HG02840 (cell line): Measurements from ENCODE around the gene SERINC5.

Experiments
- ATAC-seq: cut with Tn5 transposase; IDR thresholded peaks from one replicate; pipeline ENCODE4 v1.9.1; 2021; ENCODE audit warnings: mild to moderate bottlenecking, moderate library complexity, moderate number of reproducible peaks; ENCODE audit not compliant: unreplicated experiment, low FRiP score

Gene SERINC5

DNA sequence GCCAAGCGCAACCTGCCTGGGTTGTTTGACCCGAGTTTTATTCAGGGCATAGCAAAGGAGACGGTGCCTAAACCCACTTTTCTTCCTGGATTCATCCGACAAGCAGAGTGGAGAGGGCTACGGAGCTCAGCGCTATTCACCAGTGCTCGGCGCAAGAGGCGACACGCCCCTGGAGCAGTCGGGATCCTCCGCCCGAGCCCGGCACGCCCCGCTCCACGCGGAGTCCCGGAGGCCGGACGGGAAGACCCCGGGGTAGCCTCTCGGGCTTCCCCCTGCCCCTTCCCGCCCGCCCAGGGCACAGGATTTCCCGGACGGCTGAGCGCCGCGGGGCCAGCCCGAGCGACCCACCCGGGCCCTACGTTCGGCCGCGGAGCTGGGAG, 427 bp downstream of the SERINC5 start:
- ATAC-seq: peak; percentile 43

DNA sequence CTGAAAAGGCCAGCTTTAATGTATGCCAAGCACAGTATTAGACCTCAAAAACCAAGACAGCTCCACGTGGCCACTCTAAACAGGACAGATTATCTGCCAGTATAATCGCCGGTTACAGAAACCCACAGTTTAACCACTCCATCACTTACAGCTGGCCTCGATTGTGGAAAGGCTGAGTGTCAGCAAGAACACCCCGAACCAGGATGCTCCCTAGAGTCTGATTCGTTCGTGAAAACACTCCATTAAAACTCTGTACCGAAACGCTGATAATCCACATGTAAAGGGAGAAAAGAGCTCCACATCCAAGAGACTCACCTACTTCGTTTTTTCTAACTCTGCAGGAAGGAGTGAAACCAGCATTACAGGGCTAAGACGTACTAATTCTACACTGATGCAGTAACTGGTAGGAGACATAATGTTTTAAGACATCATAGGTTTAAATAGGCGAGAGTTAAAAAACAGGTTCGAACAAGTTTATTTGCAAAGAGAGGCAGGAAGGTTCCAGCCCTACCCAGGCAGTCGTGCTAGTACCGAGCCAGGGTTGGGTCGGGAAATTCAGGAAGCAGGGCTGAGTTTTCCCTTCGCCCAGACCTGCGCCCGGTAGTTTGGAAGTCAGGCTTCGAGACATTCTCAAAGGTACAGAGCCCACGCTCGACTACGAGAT, 949 bp downstream of the SERINC5 start:
- ATAC-seq: peak; percentile 1

DNA sequence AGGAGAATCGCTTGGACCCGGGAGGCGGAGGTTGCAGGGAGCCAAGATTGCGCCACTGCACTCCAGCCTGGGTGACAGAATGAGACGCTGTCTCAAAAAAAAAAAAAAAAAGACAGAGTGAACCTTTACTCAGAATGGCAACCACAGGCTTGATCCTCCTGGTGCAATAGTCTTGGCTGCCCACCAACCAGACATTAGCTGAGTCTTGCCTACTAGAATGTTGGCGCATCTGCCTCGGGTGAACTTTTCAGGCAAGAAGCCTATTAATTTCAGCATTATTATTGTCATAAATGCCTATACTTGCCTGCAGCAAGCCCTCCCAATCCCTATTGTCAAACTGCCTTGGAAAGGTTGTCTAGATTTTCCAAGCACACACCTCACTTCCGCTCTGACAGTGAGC, 4.2 kb downstream of the SERINC5 start:
- no peak for ATAC-seq

DNA sequence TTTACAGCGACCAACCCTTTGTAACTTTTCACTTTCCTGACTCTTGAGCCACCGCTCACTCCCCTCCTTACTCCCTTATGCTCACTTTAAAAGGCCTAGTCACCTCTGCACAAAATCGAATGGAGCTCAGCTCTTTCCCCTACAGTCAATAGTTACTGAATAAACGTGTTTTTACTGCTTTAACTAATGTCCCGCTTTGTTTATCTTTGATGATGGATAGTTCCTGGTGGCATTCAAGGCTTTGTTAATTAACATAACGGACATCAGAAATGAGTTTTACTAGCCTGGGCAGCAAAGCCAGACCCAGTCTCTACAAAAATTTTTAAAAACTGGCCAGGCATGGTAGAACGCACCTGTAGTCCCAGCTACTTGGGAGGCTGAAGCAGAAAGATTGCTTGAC, 5.0 kb downstream of the SERINC5 start:
- ATAC-seq: no peak

DNA sequence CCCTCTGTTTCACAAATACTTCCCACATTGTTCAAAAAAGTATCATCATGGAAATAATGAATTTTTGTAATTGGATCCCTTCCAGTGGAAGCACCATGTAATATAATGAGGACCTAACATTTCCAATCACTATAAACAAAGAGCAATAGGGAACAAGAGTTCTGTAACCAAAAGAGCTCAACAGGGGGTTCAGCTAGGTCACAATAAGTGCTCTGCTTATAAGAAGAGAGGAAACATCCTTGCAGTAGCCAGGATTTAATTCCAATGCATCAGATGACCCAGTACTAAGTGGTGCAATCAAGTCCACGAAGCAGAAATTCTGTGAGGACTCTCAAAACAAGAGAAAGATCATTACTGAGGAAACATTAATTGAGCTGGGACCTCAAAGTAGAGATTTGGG, 5.9 kb downstream of the SERINC5 start:
- ATAC-seq: no peak

DNA sequence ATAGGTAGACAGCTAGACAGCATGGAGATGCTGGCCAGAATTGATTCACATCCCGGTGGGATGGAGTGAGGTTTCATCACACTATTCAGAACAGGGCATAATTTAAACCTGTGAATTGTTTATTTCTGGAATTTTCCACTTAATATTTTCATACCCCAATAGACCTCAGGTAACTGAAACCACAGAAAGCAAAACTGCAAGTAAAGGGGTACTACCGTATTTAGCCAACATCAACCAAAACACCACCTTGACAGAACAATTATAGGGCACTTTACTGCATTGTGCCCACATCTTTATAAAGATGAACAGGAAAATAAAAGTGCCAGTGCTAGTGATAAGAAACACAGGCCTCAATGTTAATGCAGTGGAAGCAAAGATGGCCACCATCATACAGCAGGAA, 7.5 kb downstream of the SERINC5 start:
- ATAC-seq: no peak

DNA sequence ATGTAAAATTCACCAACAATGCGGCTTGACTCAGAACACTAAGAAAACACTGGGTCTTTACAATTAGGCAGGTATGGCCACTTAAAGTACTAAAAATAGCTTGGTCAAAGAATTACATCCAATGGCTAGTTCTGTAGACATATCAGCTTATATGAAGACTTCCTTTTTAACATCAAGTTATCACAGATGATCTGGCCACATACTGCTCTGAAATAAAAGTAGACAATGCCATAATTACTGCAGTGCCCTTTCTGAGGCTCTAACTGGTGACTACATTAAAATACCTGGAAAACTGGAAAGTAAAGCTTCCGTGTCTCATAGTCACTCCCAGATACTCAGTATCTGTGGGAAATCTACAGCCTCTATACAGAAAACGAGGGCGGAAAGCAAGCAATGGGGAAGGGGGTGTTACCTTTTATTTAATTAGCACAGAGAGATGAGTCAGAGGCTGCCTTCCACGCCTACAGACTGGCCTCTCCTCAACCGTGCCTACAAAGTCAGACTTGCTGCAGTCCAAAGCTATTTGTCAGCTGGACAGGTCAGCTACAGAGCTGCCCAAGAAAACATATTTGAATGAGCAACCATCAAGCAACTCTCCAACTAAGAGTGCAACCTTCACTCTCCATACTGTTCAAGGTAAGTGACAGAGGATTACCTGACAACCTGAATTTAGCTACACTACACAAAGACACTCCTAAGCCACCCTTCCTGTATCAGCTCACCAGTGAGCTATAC, 8.7 kb downstream of the SERINC5 start:
- ATAC-seq: peak; percentile 88

DNA sequence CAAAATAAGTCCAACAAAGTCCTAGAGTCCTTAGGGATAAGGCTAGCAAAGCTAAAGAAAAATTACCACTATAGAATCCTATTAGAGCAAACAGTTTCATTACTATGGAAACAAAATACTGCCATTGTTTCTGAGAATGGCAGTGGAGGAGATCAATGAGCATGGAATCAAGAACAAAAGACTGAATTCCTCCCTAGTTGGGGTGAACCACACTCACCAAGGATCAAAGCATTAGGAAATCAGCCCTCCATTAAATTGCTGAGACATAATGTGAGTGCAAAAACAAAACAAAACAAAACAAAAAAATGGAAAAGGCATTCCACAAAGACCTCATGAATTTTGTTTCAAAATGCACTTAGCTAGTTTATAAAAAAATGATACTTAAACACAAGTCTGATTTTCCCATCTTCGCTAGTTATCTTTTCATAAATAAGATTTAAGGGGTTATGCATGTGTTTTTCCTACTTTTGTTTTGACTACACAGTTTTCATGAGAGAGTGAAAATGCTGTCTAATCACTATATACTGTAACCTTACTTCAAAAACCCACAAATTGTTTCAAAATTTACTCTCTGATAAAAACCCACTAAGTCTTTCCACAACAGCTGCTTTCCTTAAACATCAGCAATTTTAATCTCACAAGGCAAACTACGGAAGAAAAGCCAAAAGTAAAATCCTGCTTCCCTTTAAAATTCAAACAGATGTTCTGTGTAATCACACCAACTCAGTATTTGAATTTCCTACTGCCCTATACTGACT, 9.7 kb downstream of the SERINC5 start:
- no peak for ATAC-seq

DNA sequence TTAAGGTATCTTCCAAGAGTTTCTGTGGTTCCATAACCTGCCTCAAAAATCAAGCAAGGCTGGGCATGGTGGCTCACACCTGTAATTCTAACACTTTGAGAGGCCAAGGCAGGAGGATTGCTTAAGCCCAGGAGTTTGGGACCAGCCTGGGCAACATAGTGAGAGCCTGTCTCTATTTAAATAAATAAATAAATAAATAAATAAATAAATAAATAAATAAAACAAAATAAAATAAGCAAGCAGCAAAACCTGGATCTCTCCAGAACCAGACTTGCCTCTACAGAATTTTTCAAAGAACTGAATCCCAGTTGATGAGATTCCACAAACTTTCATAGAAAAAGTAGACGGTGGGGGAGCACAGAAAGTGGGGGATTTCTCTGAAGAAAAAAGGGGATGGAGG, 12.3 kb downstream of the SERINC5 start:
- no peak for ATAC-seq

DNA sequence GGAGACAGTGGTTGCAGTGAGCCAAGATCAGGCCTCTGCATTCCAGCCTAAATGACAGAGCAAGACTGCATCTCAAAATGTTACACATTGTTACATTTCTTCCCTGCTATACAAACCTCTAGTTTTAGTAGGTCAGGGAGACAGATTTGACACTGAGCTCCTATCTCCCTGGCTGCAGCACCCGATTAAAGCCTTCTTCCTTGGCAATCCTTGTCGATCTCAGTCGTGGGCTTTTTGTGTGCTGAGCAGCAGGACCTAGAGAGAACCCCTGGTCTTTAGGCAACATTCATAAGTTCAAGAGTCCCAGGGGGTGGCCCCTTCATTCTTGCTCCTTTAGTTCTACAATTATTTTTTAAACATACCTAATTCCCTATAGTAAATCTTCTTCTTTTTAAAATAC, 13.0 kb downstream of the SERINC5 start:
- no peak for ATAC-seq

DNA sequence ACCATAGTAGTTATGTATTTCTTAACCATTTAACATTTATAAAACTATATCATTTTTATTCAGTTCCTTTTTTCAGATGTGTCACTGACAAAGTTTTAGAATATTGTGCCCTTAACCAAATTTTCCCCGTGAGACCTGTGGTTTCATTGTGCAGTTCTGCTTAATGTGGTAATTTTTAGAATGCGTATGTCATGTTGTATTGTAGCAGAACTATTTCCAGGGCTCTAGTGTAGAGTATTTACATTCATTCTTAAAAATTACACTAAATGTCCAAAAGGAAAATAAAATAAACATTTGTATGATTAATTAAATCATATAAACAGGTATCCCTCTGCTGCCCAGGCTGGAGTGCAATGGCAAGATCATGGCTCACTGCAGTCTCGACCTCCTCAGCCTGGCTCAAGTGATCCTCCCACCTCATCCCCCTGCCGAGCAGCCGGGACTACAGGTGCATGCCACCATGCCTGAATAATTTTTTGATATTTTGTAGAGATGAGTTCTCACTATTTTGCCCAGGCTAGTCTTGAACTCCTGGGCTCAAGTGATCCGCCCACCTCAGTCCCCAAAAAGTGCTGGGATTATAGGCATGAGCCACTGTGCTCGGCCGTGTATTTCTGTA, 15.4 kb downstream of the SERINC5 start:
- ATAC-seq: no peak

DNA sequence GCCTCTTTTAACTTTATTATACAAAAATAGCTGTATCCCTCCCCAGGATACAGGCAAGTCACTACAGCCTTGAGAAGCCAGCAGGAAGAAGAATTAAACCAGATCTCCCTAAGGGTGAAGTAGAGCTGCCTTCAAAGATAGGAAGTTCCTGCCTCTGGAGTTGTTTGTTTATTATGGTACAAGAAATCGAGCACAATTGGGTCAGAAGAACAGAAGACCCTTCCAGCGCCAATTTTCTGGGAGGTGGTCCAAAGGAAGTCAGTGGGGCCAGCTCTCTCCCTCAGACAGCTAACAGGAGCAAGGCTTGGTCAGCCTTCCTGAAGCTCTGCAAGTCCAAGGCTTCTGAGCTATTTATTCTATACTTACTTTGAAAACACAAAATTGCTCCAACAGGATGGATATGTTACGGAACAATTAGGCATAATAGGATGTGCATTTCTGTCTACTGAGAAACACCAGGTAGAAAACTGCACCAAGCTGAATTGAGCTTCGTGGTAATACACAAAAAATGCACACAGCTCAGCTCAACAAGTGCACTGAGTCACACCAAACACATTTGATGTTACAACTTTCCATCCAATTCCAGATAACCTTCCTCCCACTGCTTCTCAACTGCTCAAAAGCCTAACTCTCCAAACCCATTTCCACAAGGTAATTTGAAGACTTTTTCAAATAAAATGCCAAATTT, 16.0 kb downstream of the SERINC5 start:
- ATAC-seq: no peak

DNA sequence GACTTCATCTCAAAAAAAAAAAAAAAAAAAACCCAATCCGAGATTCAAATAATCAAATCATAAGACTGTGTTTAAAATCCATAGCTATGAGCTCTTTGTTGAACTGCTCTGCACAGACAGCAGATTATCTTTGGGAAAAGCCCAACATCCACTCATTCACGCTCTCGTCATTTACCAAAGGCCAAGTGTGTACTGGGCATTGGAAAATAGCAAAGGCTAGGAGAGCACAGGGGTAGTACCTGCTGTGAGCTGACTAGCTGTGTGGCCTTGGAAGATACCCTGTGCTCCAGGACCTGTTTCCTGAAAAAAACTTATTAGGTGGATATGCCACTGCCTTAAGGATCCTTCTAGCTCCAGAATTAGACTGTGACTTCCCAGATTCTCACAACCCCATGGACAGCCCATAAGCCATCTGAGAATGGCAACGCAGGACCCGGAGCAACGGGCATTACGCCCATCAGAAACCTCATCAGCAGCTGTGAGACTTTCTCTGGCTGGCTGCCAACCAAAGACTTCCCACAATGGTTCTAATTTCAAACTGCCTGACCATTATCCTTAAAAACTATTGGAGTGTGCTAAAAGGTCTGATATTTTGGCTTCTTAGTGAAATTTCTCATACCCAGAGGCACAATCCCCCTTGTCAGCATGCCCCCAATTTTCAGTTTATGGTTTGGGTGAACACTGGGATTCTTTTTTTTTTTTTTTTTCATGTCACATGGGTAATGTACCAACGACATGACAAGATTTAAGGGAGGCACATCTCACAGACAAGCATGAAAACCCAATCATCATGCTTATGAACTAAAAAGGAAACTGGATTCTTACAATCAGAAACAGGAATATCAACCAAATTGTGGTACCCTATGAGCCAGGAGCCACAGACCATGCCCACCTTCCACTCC, 16.8 kb downstream of the SERINC5 start:
- no peak for ATAC-seq

DNA sequence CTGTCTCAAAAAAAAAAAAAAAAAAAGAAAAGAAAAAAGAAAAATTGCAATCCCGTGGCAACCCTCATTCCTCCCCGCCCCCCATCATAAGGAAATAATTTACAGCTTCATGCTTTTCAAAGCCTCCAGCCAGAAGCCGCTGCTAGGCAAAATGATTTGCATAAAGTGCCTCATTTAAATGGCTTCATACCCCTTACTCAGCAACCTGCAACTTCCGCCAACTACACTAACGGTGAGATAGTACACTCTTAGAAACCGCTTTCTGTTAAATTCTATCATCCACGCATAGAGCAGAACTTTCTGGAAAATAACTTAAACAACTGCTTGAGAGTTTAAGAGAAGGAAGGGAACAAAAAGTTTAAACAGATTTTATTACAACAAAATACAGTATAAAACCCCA, 17.8 kb downstream of the SERINC5 start:
- ATAC-seq: no peak

DNA sequence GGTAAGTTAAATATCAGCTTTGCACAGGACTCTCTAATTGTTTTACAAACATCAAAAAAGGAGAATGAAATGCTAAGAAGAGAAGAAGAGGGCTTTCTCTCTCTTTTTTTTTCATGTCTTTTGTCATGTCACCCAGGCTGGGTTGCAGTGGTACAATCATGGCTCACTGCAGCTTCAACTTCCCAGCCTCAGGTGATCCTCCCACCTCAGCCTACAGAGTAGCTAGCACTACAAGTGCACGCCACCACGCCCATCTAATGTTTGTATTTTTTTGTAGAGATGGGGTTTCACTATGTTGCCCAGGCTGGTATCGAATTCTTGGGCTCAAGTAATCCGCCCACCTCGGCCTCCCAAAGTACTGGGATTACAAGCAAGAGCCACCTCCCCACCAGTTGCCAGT, 18.6 kb downstream of the SERINC5 start:
- no peak for ATAC-seq

DNA sequence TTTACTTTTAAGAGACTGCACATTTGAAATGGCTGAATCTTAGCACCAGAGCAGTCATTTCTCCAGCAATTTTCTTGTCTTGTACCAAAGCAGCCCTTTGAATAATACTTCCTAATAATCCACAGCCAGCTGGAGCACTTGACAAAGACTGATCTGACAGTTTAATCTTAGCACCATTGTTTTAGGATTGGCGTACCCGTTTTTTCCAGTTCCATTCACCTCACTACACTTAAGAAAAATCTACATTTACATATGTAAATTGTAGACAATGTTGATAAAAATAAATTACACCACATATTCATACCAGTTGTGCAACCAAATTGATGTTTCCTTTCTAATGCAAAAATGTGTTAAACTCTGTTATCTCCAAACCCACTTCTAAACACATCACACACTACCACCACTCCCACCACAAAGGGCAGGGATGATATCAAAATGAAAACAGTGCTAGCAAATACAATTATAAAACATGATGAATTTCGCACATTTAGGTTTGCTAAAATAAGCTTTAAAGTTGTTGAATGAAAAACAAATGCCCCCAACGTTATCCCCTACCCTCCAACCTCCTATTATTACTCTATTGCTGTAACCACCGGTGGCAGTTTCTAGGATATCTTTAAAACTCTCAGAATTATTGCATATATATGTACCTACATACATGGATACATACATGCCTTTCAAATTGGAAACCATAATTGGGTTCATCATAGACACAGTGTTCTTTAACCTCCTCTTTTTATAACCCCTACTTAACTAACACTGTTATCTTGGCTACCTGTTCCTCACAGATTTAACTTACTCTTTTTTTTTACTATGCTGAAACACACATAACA, 21.5 kb downstream of the SERINC5 start:
- ATAC-seq: no peak

DNA sequence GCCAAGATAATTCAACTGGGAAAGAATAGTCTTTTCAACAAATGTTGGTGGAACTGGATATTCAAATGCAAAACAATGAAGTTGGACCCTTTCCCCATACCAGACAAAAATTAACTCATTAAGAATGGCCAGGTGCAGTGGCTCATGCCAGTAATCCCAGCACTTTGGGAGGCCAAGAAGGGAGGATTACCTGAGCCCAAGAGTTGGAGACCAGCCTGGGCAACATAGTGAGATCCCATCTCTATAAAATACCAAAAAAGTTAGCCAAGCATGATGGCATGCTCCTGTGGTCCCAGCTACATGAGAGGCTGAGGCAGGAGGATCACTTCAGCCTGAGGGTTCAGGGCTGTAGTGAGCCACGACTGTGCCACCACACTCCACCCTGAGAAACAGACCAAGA, 24.2 kb downstream of the SERINC5 start:
- ATAC-seq: no peak

DNA sequence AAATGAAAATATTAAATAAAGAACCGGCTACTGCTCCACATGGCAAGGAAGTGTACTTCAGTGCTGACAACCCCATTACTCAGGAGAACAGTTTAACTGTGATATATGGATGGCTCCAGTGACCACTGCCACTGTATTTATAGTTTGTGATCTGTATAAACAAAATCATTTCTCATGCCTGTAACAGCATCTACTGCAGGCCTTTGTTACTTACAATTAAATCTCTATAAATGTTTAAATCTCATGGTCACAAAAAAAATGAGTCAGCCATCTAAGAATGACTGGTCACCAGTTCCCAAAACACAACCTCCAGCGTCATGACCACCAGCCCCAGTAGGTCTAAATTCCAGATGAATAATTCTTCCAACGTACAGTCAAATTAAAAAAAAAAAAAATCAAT, 24.6 kb downstream of the SERINC5 start:
- ATAC-seq: no peak
